ENCODE measurements around the gene TBC1D32. TPM values are rescaled to one million over a fixed set of nuclear protein-coding genes. Genes with fewer than 3 reads are reported as not detected.

Gene TBC1D32
- polyA plus RNA-seq, 1 of the 3 experiments (the other 2 are of a cell fraction), result 2.3 TPM

GRCh38 chr6:121260651-121261102 is 73.6 kb downstream of the TBC1D32 start:
- DNase-seq, result no peak

More at GRCh38 chr6:121260651-121261102, 73.6 kb downstream of the TBC1D32 start:
- H3K9me2 ChIP-seq, result no peaks in the 10 kb centered on the region
- H3K9me3 ChIP-seq, result no peaks in the 10 kb centered on the region
- no peaks in the 10 kb centered on the region for H3K36me3 ChIP-seq (replicated peaks in 1 of 2; ENCODE audit: control insufficient read depth in 1 of 2, insufficient read depth in 2 of 2, low read length in 1 of 2)
- no peak overlapping the region for H3K4me2 ChIP-seq
- H3K27me3 ChIP-seq (ENCODE audit: insufficient read depth), result no peaks in the 10 kb centered on the region
- H3K4me1 ChIP-seq (ENCODE audit: control insufficient read depth in 1 of 2, insufficient read depth in 2 of 2, low read depth in 1 of 2, low read length in 1 of 2), result no peaks in the 10 kb centered on the region
- TF ChIP-seq USF1 (IDR thresholded peaks at IDR 0.05; ENCODE audit: borderline replicate concordance, low read depth) (no peak), JUND (IDR thresholded peaks at IDR 0.05) (no peak), YY1 (IDR thresholded peaks at IDR 0.05; ENCODE audit: low read depth) (no peak), GABPA (IDR thresholded peaks at IDR 0.05; ENCODE audit: low read depth) (no peak), RFX5 (IDR thresholded peaks at IDR 0.05; ENCODE audit: low read length) (no peak), EP300 (IDR thresholded peaks at IDR 0.05; ENCODE audit: borderline replicate concordance in 1 of 2, low read depth in 1 of 2, low read length in 1 of 2) (no peak), RXRA (IDR thresholded peaks at IDR 0.05; ENCODE audit: borderline replicate concordance, low read depth) (no peak), SMC3 (IDR thresholded peaks at IDR 0.05; ENCODE audit: low read depth, low read length) (no peak), FOSL2 (IDR thresholded peaks at IDR 0.05; ENCODE audit: borderline replicate concordance, low read depth) (no peak), ELF1 (IDR thresholded peaks at IDR 0.05) (no peak), USF2 (IDR thresholded peaks at IDR 0.05; ENCODE audit: borderline replicate concordance, low read depth, low read length) (no peak), CTCF (IDR thresholded peaks at IDR 0.05) (no peak), ZBTB33 (IDR thresholded peaks at IDR 0.05; ENCODE audit: borderline replicate concordance, low read depth) (no peak), NRF1 (IDR thresholded peaks at IDR 0.05; ENCODE audit: low read depth, low read length) (no peak), MAX (IDR thresholded peaks at IDR 0.05; ENCODE audit: low read depth) (no peak), REST (IDR thresholded peaks at IDR 0.05; ENCODE audit: low read depth, low read length) (no peak), TEAD4 (IDR thresholded peaks at IDR 0.05; ENCODE audit: borderline replicate concordance, insufficient read depth) (no peak), RCOR1 (IDR thresholded peaks at IDR 0.05; ENCODE audit: low read length) (no peak), FOXJ3 (CRISPR knock-in tag; IDR thresholded peaks at IDR 0.05) (no peak), MXI1 (IDR thresholded peaks at IDR 0.05; ENCODE audit: low read depth, low read length) (no peak)
- H3K79me2 ChIP-seq (ENCODE audit: insufficient read depth), result no peaks in the 10 kb centered on the region
- ChIA-PET CTCF (interaction anchor here (1.4 kb wide), 1 partner anchor 44 kb away, joined by 3 read pairs; no protein-coding TSS in a partner anchor), POLR2A (no interaction called here)
- WGBS (ENCODE audit: low lambda C conversion rate), result 80% methylated on average over 2 of the region's 9 CpGs
- no peak overlapping the region for H3K27ac ChIP-seq (ENCODE audit: low read depth in 2 of 2, low read length in 1 of 2)
- no peak overlapping the region for H3K9ac ChIP-seq
- no peaks in the 10 kb centered on the region for H4K20me1 ChIP-seq (ENCODE audit: insufficient read depth)
- H3F3A ChIP-seq (replicated peaks; ENCODE audit: insufficient read depth), result no peaks in the 10 kb centered on the region
- no peak overlapping the region for H3K4me3 ChIP-seq (ENCODE audit: low read depth in 2 of 2, low read length in 1 of 2)
- no peak overlapping the region for H2AFZ ChIP-seq (ENCODE audit: low read depth)
